IMR-90 (cell line): ENCODE measurements around the gene P2RY14. TPM values are rescaled to one million over a fixed set of nuclear protein-coding genes. Genes with fewer than 3 reads are reported as not detected.

Experiments
- ATAC-seq: fragments of 200-7000 bp; cut with Tn5 transposase; 2 replicates; pipeline ENCODE4 v1.9.1; 2020; ENCODE audit warnings: low read depth, mild to moderate bottlenecking, moderate library complexity
- BruUV-seq: library from RNA; stranded (reverse); fragments of 400-500 nt; replicated peaks from 2 replicates; lab custom pipeline; 2021; lab: Mats Ljungman, UMichigan
- CTCF ChIA-PET: fragments of 300-600 bp; formaldehyde crosslinking; extraction: SDS; loops from one replicate; lab custom pipeline; 2021; ENCODE audit warnings: antibody characterized with exemption; lab: Yijun Ruan, JAX
- POLR2A ChIA-PET: fragments of 300-600 bp; sonication (Branson Sonifier 250); formaldehyde crosslinking; loops from one replicate; lab custom pipeline; 2022; ENCODE audit warnings: antibody characterized with exemption; ENCODE audit not compliant: unreplicated experiment; lab: Charles Lee
- DNase-seq: peaks from one replicate; pipeline ENCODE4 v3.0.0; 2013
- H2AFZ ChIP-seq: replicated peaks from 2 replicates; pipeline ENCODE3; 2013; ENCODE audit warnings: low read length, mild to moderate bottlenecking; ENCODE audit not compliant: poor library complexity
- H2AK5ac ChIP-seq: 2 replicates; pipeline ENCODE4 v1.6.1; 2013; ENCODE audit warnings: low read depth, low read length, inconsistent platforms
- H2AK9ac ChIP-seq: replicated peaks from 2 replicates; pipeline ENCODE3; 2013; ENCODE audit warnings: mild to moderate bottlenecking, low read depth, low read length, moderate library complexity; ENCODE audit not compliant: poor library complexity
- H2BK120ac ChIP-seq: 2 replicates; pipeline ENCODE4 v1.6.1; 2013; ENCODE audit warnings: low read depth, low read length, inconsistent platforms
- H2BK15ac ChIP-seq: 3 replicates; pipeline ENCODE4 v1.6.1; 2013; ENCODE audit warnings: low read depth, low read length, inconsistent platforms
- H2BK20ac ChIP-seq: 2 replicates; pipeline ENCODE4 v1.6.1; 2013; ENCODE audit warnings: low read depth, mild to moderate bottlenecking, inconsistent platforms, low read length, moderate library complexity
- H2BK5ac ChIP-seq: 2 replicates; pipeline ENCODE4 v1.6.1; 2013; ENCODE audit warnings: mild to moderate bottlenecking, low read depth, low read length, inconsistent platforms; ENCODE audit not compliant: poor library complexity, severe bottlenecking
- H3K14ac ChIP-seq: replicated peaks from 2 replicates; pipeline ENCODE4 v1.6.1; 2013; ENCODE audit warnings: low read depth, low read length, inconsistent platforms
- H3K18ac ChIP-seq: 2 replicates; pipeline ENCODE4 v1.6.1; 2013; ENCODE audit warnings: low read depth, low read length, control low read depth
- H3K23ac ChIP-seq: 2 replicates; pipeline ENCODE4 v1.6.1; 2013; ENCODE audit warnings: low read depth, low read length, inconsistent platforms
- H3K27ac ChIP-seq: 2 replicates; pipeline ENCODE4 v1.5.1; 2013; ENCODE audit warnings: mild to moderate bottlenecking, control low read depth, low read length; ENCODE audit not compliant: insufficient read depth
- H3K27me3 ChIP-seq: 2 replicates; pipeline ENCODE4 v1.6.1; 2013; ENCODE audit warnings: low read length; ENCODE audit not compliant: control insufficient read depth, insufficient read depth
- H3K36me3 ChIP-seq: 2 replicates; pipeline ENCODE4 v1.6.1; 2013; ENCODE audit warnings: low read length, mixed read lengths; ENCODE audit not compliant: control insufficient read depth, insufficient read depth
- H3K4ac ChIP-seq: 2 replicates; pipeline ENCODE4 v1.6.1; 2013; ENCODE audit warnings: low read depth, low read length, inconsistent platforms
- H3K4me1 ChIP-seq: 2 replicates; pipeline ENCODE4 v1.6.1; 2013; ENCODE audit warnings: low read length, mixed read lengths; ENCODE audit not compliant: control insufficient read depth, insufficient read depth
- H3K4me2 ChIP-seq: 2 replicates; pipeline ENCODE4 v1.6.1; 2013; ENCODE audit warnings: low read depth, mild to moderate bottlenecking, control low read depth, low read length, moderate library complexity
- H3K4me3 ChIP-seq: 2 replicates; pipeline ENCODE4 v1.5.1; 2013; ENCODE audit warnings: low read depth, mild to moderate bottlenecking, control low read depth, low read length, moderate library complexity; ENCODE audit not compliant: insufficient read depth
- H3K56ac ChIP-seq: 2 replicates; pipeline ENCODE4 v1.6.1; 2013; ENCODE audit warnings: low read length, inconsistent platforms; ENCODE audit not compliant: insufficient read depth; ENCODE audit errors: extremely low read depth
- H3K79me1 ChIP-seq, 2 experiments: 2 replicates each; pipeline ENCODE4 v1.6.1; 2013; ENCODE audit warnings: low read length in 2 of 2, inconsistent platforms in 1 of 2, low read depth in 1 of 2
- H3K9ac ChIP-seq: 2 replicates; pipeline ENCODE4 v1.6.1; 2013; ENCODE audit warnings: low read depth, low read length, control low read depth
- H3K9me1 ChIP-seq: 2 replicates; pipeline ENCODE4 v1.6.1; 2013; ENCODE audit warnings: low read length, inconsistent platforms; ENCODE audit not compliant: insufficient read depth
- H3K9me3 ChIP-seq: 2 replicates; pipeline ENCODE4 v1.6.1; 2013; ENCODE audit warnings: low read length; ENCODE audit not compliant: control insufficient read depth, insufficient read depth
- H4K20me1 ChIP-seq: 2 replicates; pipeline ENCODE4 v1.6.1; 2013; ENCODE audit warnings: low read length, inconsistent platforms; ENCODE audit not compliant: insufficient read depth
- H4K5ac ChIP-seq: 2 replicates; pipeline ENCODE4 v1.6.1; 2013; ENCODE audit warnings: mild to moderate bottlenecking, low read depth, low read length, control low read depth
- H4K8ac ChIP-seq, 2 experiments: 2 replicates each; pipeline ENCODE4 v1.6.1; 2013; ENCODE audit warnings: low read depth in 2 of 2, low read length in 2 of 2, control low read depth in 1 of 2, inconsistent platforms in 1 of 2
- H4K91ac ChIP-seq: 2 replicates; pipeline ENCODE4 v1.6.1; 2013; ENCODE audit warnings: low read depth, low read length, inconsistent platforms; ENCODE audit not compliant: insufficient read depth
- CEBPB ChIP-seq: IDR thresholded peaks from 2 replicates; pipeline ENCODE4 v1.6.1; 2012; ENCODE audit warnings: low read depth, low read length, improper control_type of control experiment
- CTCF ChIP-seq: conservative IDR thresholded peaks from 2 replicates; pipeline ENCODE4 v1.5.1; 2012; ENCODE audit warnings: mild to moderate bottlenecking, low read depth, low read length, improper control_type of control experiment
- MAFK ChIP-seq: IDR thresholded peaks from 2 replicates; pipeline ENCODE4 v1.6.1; 2012; ENCODE audit warnings: low read depth, low read length, improper control_type of control experiment
- MAZ ChIP-seq: IDR thresholded peaks from 2 replicates; pipeline ENCODE4 v1.6.1; 2012; ENCODE audit warnings: low read depth, mild to moderate bottlenecking, low read length, improper control_type of control experiment, moderate library complexity, borderline replicate concordance
- RAD21 ChIP-seq: IDR thresholded peaks from 2 replicates; pipeline ENCODE4 v1.6.1; 2012; ENCODE audit warnings: low read length, improper control_type of control experiment
- SMC3 ChIP-seq: fragments of 150-350 bp; IDR thresholded peaks from 2 replicates; pipeline ENCODE4 v1.6.1; 2016; ENCODE audit warnings: low read depth, mild to moderate bottlenecking, antibody characterized with exemption, low read length, moderate library complexity
- WGBS, 2 experiments: methylation state at CpG; one replicate each; pipeline versions ENCODE4 v1.1.5 to v1.1.7; 2013; ENCODE audit warnings: missing lambda C conversion rate in 2 of 2; ENCODE audit not compliant: insufficient read length in 1 of 2; ENCODE audit errors: extremely low coverage in 2 of 2; 5-methylcytosine and 5-hydroxymethylcytosine counted together
- dilution Hi-C: fragments of 300-500 bp; cut with HindIII; formaldehyde crosslinking; loops from one replicate; pipeline ENCODE4 v1.14.3; 2018; ENCODE audit warnings: low sequenced_read_pairs; ENCODE audit not compliant: unreplicated experiment
- in situ Hi-C: fragments of 300-500 bp; cut with MboI; formaldehyde crosslinking; loops from 3 replicates; pipeline ENCODE4 v1.14.3; 2019; ENCODE audit warnings: low sequenced_read_pairs, inconsistent platforms, mixed read lengths
- intact Hi-C: fragments of 100-400 bp; cut with micrococcal nuclease; formaldehyde crosslinking; loops from 2 replicates; pipeline ENCODE4 v1.10.0; 2022
- microRNA-seq, 2 experiments: library from miRNA; stranded (forward) in 1 of 2; unstranded in 1 of 2; fragments of 10-50 nt in 1 of 2; fragments of <30 nt in 1 of 2; gene quantifications in 1 of 2; microRNA quantifications in 1 of 2; one replicate each; pipeline versions ENCODE3 to v1.1.0; 2013 to 2020; ENCODE audit not compliant: insufficient read depth in 1 of 2, insufficient read length in 1 of 2, unreplicated experiment in 1 of 2
- polyA plus RNA-seq, 3 experiments: library from polyadenylated mRNA; depleted of rRNA; stranded (reverse); fragments of >200 nt; gene quantifications; 2 replicates each; pipeline ENCODE4 v1.2.3, GENCODE V29; 2012; ENCODE audit warnings: low replicate concordance in 1 of 3
- small RNA-seq, 5 experiments: library from RNA; depleted of rRNA; stranded (forward); fragments of <200 nt; gene quantifications; one replicate each; pipeline ENCODE3, GENCODE V24; 2012
- total RNA-seq: library from RNA; depleted of rRNA; stranded (reverse); fragments of >200 nt; gene quantifications from 2 replicates; pipeline ENCODE4 v1.2.3, GENCODE V29; 2012; rRNA removed
- TF ChIP-seq, protein P1 (sequence below): fragments of 150-350 bp; IDR thresholded peaks from 2 replicates; pipeline ENCODE4 v1.6.1; 2017; ENCODE audit warnings: mild to moderate bottlenecking, antibody characterized with exemption, low read length, low read depth

The P2RY14 gene
- total and polyA plus RNA-seq, 2 of the 4 experiments (the other 2 are of a cell fraction) = not detected

GRCh38 chr3:151165226-151165625 is 113.1 kb downstream of the P2RY14 start:
- in situ Hi-C loops (loop anchor here (5.0 kb wide), 2 partner anchors 62 to 112 kb away; partner anchors contain the start of gene P2RY14), dilution Hi-C loops (no loop called here), intact Hi-C loops (loop anchor here (10.0 kb wide), 1 partner anchor 270 kb away; no protein-coding TSS in a partner anchor)
- Histone ChIP-seq H3K56ac (no peak overlapping the region), H4K91ac (no peak overlapping the region), H2BK120ac (no peak overlapping the region), H3K14ac (no peak overlapping the region), H3K27me3 (peaks cover 1% of the 10 kb centered on the region; the same call in 1 of the 2 replicates), H2AFZ (no peak overlapping the region), H3K18ac (no peak overlapping the region), H3K79me1 (no peaks in the 10 kb centered on the region), H3K4me2 (no peak overlapping the region), H3K36me3 (no peaks in the 10 kb centered on the region), H3K23ac (no peak overlapping the region), H2AK5ac (no peak overlapping the region), H3K4me1 (no peaks in the 10 kb centered on the region), H3K4me3 (no peak overlapping the region), H2BK15ac (no peak overlapping the region), H4K5ac (no peak overlapping the region), H4K8ac (no peak overlapping the region), H4K20me1 (no peaks in the 10 kb centered on the region), H3K9me1 (no peaks in the 10 kb centered on the region), H2BK20ac (no peak overlapping the region), H3K27ac (no peak overlapping the region), H3K4ac (no peak overlapping the region), H2AK9ac (no peak overlapping the region), H3K9ac (no peak overlapping the region), H2BK5ac (no peak overlapping the region), H3K9me3 (no peaks in the 10 kb centered on the region)
- no CpG with 5 or more reads among the region's 7 CpGs for WGBS, 2 experiments
- TF ChIP-seq, protein P1, sequence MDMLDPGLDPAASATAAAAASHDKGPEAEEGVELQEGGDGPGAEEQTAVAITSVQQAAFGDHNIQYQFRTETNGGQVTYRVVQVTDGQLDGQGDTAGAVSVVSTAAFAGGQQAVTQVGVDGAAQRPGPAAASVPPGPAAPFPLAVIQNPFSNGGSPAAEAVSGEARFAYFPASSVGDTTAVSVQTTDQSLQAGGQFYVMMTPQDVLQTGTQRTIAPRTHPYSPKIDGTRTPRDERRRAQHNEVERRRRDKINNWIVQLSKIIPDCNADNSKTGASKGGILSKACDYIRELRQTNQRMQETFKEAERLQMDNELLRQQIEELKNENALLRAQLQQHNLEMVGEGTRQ = no peak
- TF ChIP-seq CTCF (no peak), CEBPB (no peak), SMC3 (no peak), RAD21 (no peak), MAZ (no peak), MAFK (no peak)
- POLR2A ChIA-PET = no interaction called here
- BruUV-seq = no TSS peak
- DNase-seq (no peak), ATAC-seq (no peak)
- CTCF ChIA-PET = no interaction called here

Small RNA genes lying within 50 kb of the gene (microRNA-seq; reads per million reads assigned to microRNA genes)
- gene RNA5SP145 (ENCODE audit: insufficient read depth, insufficient read length) = 21.7 reads per million, percentile 57 among the genes with 10 or more reads in this experiment

Small RNA genes lying within 50 kb of the gene (small RNA-seq; reads per million reads assigned to genes)
- gene RNA5SP145 = 0 to 0.08 (median 0) reads per million in 5 experiments

Other genes with a start within 250 kb of the P2RY14 start
- gene MED12L, start 192.9 kb downstream of the P2RY14 start, total RNA-seq = 0.18 and 0.28 TPM in 2 replicates
- gene MED12L, start 192.9 kb downstream of the P2RY14 start, polyA plus RNA-seq (2012; rRNA removed) = 0.05 and 0.16 TPM in 2 replicates
- not detected in 2 replicates for gene GPR171, start 75.3 kb downstream of the P2RY14 start, total RNA-seq
- gene GPR171, start 75.3 kb downstream of the P2RY14 start, polyA plus RNA-seq (2012; rRNA removed) = not detected in 2 replicates
- gene GPR87, start 38.3 kb upstream of the P2RY14 start, total RNA-seq = 0.28 and 0.36 TPM in 2 replicates
- 0.26 TPM in 2 replicates for gene GPR87, start 38.3 kb upstream of the P2RY14 start, polyA plus RNA-seq (2012; rRNA removed)
- gene P2RY13, start 51.0 kb upstream of the P2RY14 start, total RNA-seq = not detected in 2 replicates
- gene P2RY13, start 51.0 kb upstream of the P2RY14 start, polyA plus RNA-seq (2012; rRNA removed) = not detected in 2 replicates
- not detected in 2 replicates for gene P2RY12, start 106.2 kb upstream of the P2RY14 start, total RNA-seq
- not detected in 2 replicates for gene P2RY12, start 106.2 kb upstream of the P2RY14 start, polyA plus RNA-seq (2012; rRNA removed)
- under 0.01 TPM in 2 replicates for gene IGSF10, start 182.5 kb upstream of the P2RY14 start, total RNA-seq
- 0.03 and 0.07 TPM in 2 replicates for gene IGSF10, start 182.5 kb upstream of the P2RY14 start, polyA plus RNA-seq (2012; rRNA removed)